HepG2 (cell line): ENCODE data around the gene TMEM235. TPM values are rescaled to one million over a fixed set of nuclear protein-coding genes. Genes with fewer than 3 reads are reported as not detected.

Experiments used
- ADNP ChIP-seq: sonication (generic); formaldehyde crosslinking; IDR thresholded peaks from 2 replicates; pipeline ENCODE4 v1.4.0; 2020; ENCODE audit warnings: missing genetic modification reagents
- CENPX ChIP-seq: sonication (generic); formaldehyde crosslinking; IDR thresholded peaks from 2 replicates; pipeline ENCODE4 v1.9.0; 2021; ENCODE audit warnings: mild to moderate bottlenecking, missing genetic modification reagents, moderate library complexity
- GABPA ChIP-seq, 2 experiments: IDR thresholded peaks; 2 replicates each; pipeline ENCODE4 v1.6.1; 2011 to 2016; ENCODE audit warnings: low read depth in 2 of 2, low read length in 1 of 2, missing biosample characterization in 1 of 2, missing genetic modification characterization in 1 of 2
- KAT8 ChIP-seq: IDR thresholded peaks from 2 replicates; pipeline ENCODE4 v1.6.1; 2016; ENCODE audit warnings: missing genetic modification reagents, missing compliant biosample characterization
- KLF16 ChIP-seq, 2 experiments: sonication (generic) in 1 of 2; formaldehyde crosslinking in 1 of 2; IDR thresholded peaks; 2 replicates each; pipeline versions ENCODE4 v1.6.1 to v1.8.0; 2016 to 2023; ENCODE audit warnings: missing genetic modification reagents in 2 of 2, missing compliant biosample characterization in 1 of 2
- PHF5A ChIP-seq: IDR thresholded peaks from one replicate; pipeline ENCODE4 v1.6.1; 2018; ENCODE audit warnings: low read depth, missing genetic modification reagents; ENCODE audit not compliant: unreplicated experiment
- POLR2AphosphoS2 ChIP-seq: IDR thresholded peaks from 2 replicates; pipeline ENCODE4 v1.6.1; 2011; ENCODE audit warnings: low read depth, low read length, improper control_type of control experiment
- SKI ChIP-seq: fragments of 450-650 bp; IDR thresholded peaks from one replicate; pipeline ENCODE4 v1.6.1; 2018; ENCODE audit warnings: mild to moderate bottlenecking; ENCODE audit not compliant: partially characterized antibody
- SNAI1 ChIP-seq: sonication (generic); formaldehyde crosslinking; IDR thresholded peaks from 2 replicates; pipeline ENCODE4 v1.5.0; 2020; ENCODE audit warnings: mild to moderate bottlenecking, missing genetic modification reagents, borderline replicate concordance
- SNRNP70 ChIP-seq: fragments of 200-400 bp; formaldehyde crosslinking; IDR thresholded peaks from 2 replicates; pipeline ENCODE4 v1.6.1; 2017; ENCODE audit warnings: mild to moderate bottlenecking, low read depth, low read length, moderate library complexity
- THYN1 ChIP-seq: sonication (generic); formaldehyde crosslinking; IDR thresholded peaks from 2 replicates; pipeline ENCODE4 v1.8.1; 2023; ENCODE audit warnings: low read depth, mild to moderate bottlenecking, moderate library complexity, missing genetic modification reagents, borderline replicate concordance
- ZNF10 ChIP-seq: sonication (generic); formaldehyde crosslinking; IDR thresholded peaks from 2 replicates; pipeline ENCODE4 v1.4.0; 2020; ENCODE audit warnings: mild to moderate bottlenecking, low read depth, missing genetic modification reagents, borderline replicate concordance
- ZNF138 ChIP-seq: sonication (generic); formaldehyde crosslinking; IDR thresholded peaks from 2 replicates; pipeline ENCODE4 v1.5.0; 2020; ENCODE audit warnings: mild to moderate bottlenecking, low read depth, missing genetic modification reagents
- ZNF230 ChIP-seq: sonication (generic); formaldehyde crosslinking; IDR thresholded peaks from 2 replicates; pipeline ENCODE4 v1.4.0; 2020; ENCODE audit warnings: mild to moderate bottlenecking, missing genetic modification reagents
- ZNF607 ChIP-seq: sonication (generic); formaldehyde crosslinking; IDR thresholded peaks from 2 replicates; pipeline ENCODE4 v1.5.1; 2020; ENCODE audit warnings: missing genetic modification reagents, mild to moderate bottlenecking, borderline replicate concordance
- ZNF792 ChIP-seq: IDR thresholded peaks from 2 replicates; pipeline ENCODE4 v1.6.1; 2016
- polyA plus RNA-seq, 8 experiments: library from polyadenylated mRNA; depleted of rRNA in 3 of 8; stranded (reverse) in 7 of 8; unstranded in 1 of 8; fragments of >200 nt; fragmentation: Illumina TruSeq in 4 of 8; extraction: Trizol in 4 of 8; gene quantifications; 2 replicates each; pipeline versions ENCODE4 v1.2.1 to v1.2.3, GENCODE V29; 2011 to 2016; ENCODE audit warnings: low read depth in 4 of 8, missing spikeins in 1 of 8, mixed read lengths in 1 of 8; ENCODE audit not compliant: insufficient read depth in 1 of 8
- total RNA-seq, 5 experiments: library from RNA; depleted of rRNA; stranded (reverse); fragments of >200 nt; fragmentation: Illumina TruSeq; extraction: Trizol; gene quantifications; 2 replicates each; pipeline ENCODE4 v1.2.3, GENCODE V29; 2016; ENCODE audit warnings: low read depth in 1 of 5
- TF ChIP-seq, protein P1 (sequence below): sonication (generic); formaldehyde crosslinking; IDR thresholded peaks from 2 replicates; pipeline ENCODE4 v1.5.1; 2020; ENCODE audit warnings: mild to moderate bottlenecking, moderate library complexity, missing genetic modification reagents
- TF ChIP-seq, protein P2 (sequence below), 2 experiments: IDR thresholded peaks; 2 replicates each; pipeline ENCODE4 v1.6.1; 2011 to 2012; ENCODE audit warnings: low read length in 2 of 2, borderline replicate concordance in 1 of 2, low read depth in 1 of 2, mild to moderate bottlenecking in 1 of 2, moderate library complexity in 1 of 2
- TF ChIP-seq, protein P3 (sequence below): sonication (generic); formaldehyde crosslinking; IDR thresholded peaks from 2 replicates; pipeline ENCODE4 v1.5.0; 2020; ENCODE audit warnings: missing genetic modification reagents
- TF ChIP-seq, protein P4 (sequence below): sonication (generic); formaldehyde crosslinking; IDR thresholded peaks from 2 replicates; pipeline ENCODE4 v1.4.0; 2020; ENCODE audit warnings: missing genetic modification reagents, borderline replicate concordance

TMEM235 gene
- total and polyA plus RNA-seq, 2 of the 13 experiments (the other 11 are each of a cell fraction or from before 2014, with no cell fraction given), result not detected

DNA sequence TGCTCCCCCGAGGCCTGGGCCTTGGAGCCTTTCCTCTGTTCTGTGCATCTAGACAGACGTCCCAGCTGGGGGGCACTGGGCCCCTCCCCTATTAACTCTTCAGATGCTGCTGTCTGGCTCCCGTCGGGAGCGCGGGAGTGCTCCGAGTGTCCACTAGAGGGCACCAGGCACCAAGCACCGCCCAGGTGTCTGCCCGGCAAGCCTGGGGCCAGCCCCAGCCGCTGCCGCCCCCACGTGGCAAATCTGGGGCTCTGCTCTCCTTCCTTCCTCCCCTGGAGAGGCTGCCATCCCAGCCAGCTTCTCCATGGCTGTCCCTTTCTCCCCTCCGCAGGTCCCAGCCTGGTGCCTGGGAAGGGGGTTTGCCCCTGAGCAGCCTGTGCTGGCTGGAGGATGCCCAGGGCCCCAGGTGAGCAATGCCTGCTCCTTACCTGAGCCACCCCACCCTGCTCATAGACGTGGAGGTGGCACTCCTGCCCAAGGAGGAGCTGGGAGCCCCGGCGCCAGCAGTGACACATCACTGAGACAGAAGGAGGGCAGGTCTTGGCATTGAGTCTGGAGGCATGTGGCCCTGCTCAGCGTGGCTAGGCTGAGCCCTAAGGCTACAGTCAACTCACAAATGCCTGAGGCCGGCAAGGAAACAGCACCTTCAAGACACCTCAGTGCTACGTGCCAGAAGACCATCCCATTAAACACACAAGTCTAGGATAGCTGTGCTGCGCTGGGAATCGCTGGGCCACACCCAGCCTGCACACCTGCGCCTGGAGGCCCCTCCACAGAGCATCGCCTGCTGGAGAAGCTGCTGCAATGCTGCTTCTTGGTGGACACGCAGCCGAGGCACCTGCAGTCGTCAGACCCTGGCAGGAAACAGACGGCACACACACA is 19.7 kb downstream of the TMEM235 start (continued):
- TF ChIP-seq, protein P1, sequence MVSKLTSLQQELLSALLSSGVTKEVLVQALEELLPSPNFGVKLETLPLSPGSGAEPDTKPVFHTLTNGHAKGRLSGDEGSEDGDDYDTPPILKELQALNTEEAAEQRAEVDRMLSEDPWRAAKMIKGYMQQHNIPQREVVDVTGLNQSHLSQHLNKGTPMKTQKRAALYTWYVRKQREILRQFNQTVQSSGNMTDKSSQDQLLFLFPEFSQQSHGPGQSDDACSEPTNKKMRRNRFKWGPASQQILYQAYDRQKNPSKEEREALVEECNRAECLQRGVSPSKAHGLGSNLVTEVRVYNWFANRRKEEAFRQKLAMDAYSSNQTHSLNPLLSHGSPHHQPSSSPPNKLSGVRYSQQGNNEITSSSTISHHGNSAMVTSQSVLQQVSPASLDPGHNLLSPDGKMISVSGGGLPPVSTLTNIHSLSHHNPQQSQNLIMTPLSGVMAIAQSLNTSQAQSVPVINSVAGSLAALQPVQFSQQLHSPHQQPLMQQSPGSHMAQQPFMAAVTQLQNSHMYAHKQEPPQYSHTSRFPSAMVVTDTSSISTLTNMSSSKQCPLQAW, result peak; percentile 76; the same call in 1 of the 2 replicates
- TF ChIP-seq THYN1, result no peak
- no peak for TF ChIP-seq ADNP
- peak; percentile 28; the same call in 1 of the 2 replicates for TF ChIP-seq ZNF607
- TF ChIP-seq PHF5A, result peak; percentile 91
- no peak for TF ChIP-seq ZNF230 (CRISPR knock-in tag)
- TF ChIP-seq ZNF10 (CRISPR knock-in tag), result no peak
- TF ChIP-seq SNAI1 (CRISPR knock-in tag), result no peak
- no peak for TF ChIP-seq POLR2AphosphoS2
- TF ChIP-seq SNRNP70, result no peak
- TF ChIP-seq, protein P2, sequence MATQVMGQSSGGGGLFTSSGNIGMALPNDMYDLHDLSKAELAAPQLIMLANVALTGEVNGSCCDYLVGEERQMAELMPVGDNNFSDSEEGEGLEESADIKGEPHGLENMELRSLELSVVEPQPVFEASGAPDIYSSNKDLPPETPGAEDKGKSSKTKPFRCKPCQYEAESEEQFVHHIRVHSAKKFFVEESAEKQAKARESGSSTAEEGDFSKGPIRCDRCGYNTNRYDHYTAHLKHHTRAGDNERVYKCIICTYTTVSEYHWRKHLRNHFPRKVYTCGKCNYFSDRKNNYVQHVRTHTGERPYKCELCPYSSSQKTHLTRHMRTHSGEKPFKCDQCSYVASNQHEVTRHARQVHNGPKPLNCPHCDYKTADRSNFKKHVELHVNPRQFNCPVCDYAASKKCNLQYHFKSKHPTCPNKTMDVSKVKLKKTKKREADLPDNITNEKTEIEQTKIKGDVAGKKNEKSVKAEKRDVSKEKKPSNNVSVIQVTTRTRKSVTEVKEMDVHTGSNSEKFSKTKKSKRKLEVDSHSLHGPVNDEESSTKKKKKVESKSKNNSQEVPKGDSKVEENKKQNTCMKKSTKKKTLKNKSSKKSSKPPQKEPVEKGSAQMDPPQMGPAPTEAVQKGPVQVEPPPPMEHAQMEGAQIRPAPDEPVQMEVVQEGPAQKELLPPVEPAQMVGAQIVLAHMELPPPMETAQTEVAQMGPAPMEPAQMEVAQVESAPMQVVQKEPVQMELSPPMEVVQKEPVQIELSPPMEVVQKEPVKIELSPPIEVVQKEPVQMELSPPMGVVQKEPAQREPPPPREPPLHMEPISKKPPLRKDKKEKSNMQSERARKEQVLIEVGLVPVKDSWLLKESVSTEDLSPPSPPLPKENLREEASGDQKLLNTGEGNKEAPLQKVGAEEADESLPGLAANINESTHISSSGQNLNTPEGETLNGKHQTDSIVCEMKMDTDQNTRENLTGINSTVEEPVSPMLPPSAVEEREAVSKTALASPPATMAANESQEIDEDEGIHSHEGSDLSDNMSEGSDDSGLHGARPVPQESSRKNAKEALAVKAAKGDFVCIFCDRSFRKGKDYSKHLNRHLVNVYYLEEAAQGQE (IDR thresholded peaks at IDR 0.05; ENCODE audit: borderline replicate concordance in 1 of 2, low read depth in 1 of 2, low read length in 2 of 2), result no peak
- TF ChIP-seq ZNF792, result peak; percentile 95
- TF ChIP-seq CENPX (CRISPR knock-in tag), result no peak
- TF ChIP-seq KLF16 (CRISPR knock-in tag; IDR thresholded peaks at IDR 0.05), result peak in 1 of 2 experiments; percentile 87; a peak in 2 of 4 replicates
- TF ChIP-seq, protein P3, sequence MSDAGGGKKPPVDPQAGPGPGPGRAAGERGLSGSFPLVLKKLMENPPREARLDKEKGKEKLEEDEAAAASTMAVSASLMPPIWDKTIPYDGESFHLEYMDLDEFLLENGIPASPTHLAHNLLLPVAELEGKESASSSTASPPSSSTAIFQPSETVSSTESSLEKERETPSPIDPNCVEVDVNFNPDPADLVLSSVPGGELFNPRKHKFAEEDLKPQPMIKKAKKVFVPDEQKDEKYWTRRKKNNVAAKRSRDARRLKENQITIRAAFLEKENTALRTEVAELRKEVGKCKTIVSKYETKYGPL (CRISPR knock-in tag), result no peak
- TF ChIP-seq GABPA (IDR thresholded peaks at IDR 0.05; ENCODE audit: low read depth, low read length), result no peak
- TF ChIP-seq GABPA (CRISPR knock-in tag; IDR thresholded peaks at IDR 0.05; ENCODE audit: low read depth), result no peak
- TF ChIP-seq, protein P4, sequence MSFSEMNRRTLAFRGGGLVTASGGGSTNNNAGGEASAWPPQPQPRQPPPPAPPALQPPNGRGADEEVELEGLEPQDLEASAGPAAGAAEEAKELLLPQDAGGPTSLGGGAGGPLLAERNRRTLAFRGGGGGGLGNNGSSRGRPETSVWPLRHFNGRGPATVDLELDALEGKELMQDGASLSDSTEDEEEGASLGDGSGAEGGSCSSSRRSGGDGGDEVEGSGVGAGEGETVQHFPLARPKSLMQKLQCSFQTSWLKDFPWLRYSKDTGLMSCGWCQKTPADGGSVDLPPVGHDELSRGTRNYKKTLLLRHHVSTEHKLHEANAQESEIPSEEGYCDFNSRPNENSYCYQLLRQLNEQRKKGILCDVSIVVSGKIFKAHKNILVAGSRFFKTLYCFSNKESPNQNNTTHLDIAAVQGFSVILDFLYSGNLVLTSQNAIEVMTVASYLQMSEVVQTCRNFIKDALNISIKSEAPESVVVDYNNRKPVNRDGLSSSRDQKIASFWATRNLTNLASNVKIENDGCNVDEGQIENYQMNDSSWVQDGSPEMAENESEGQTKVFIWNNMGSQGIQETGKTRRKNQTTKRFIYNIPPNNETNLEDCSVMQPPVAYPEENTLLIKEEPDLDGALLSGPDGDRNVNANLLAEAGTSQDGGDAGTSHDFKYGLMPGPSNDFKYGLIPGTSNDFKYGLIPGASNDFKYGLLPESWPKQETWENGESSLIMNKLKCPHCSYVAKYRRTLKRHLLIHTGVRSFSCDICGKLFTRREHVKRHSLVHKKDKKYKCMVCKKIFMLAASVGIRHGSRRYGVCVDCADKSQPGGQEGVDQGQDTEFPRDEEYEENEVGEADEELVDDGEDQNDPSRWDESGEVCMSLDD (CRISPR knock-in tag), result no peak
- TF ChIP-seq KAT8 (CRISPR knock-in tag), result peak; percentile 74; the same call in 1 of the 2 replicates
- TF ChIP-seq SKI, result peak; percentile 84
- TF ChIP-seq ZNF138, result no peak
